ENCODE measurements around the gene DPYSL4. TPM values are rescaled to one million over a fixed set of nuclear protein-coding genes. Genes with fewer than 3 reads are reported as not detected.

The DPYSL4 gene
- total RNA-seq, 2 experiments from 2014 or later, result 1.2 to 1.6 TPM

DNA sequence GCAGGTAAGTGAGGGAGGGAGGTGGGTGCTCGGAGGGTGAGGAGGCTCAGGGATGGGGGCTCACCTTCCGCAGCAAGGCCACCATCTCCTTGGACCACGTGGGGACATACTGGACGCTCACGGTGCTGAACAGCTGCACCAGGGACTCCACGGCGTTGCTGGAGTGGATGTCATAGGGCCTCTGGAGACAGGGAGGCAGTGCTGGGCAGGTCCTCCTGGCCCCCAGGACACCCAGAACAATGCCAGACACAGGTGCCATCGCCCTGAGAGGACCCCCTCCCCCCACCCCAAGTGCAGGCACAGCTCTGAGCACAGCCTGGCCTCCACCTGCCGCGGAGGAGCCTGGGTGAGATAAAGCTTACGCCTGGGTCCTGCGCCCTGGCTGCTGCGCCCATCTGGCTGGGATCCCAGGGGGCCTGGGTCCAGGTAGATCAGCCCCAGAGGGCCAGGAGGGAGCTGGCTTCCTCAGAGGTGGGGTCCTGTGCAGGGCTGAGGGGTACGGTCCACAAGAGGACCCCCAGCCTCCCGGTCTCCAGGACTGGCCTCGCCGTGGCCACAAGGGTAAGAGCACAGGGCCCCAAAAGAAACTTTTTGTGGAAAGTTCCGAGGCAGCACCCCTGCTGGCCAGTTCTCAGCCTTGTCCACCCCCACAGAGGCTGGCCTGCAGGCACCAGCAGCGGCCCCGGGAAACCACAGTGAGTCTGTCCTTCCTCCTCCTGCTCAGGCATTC lies 37.8 kb downstream of the DPYSL4 start:
- CTCF ChIA-PET, result interaction anchor here (1.0 to 1.9 kb wide), 4 partner anchors 10 to 228 kb away, joined by 3 to 5 read pairs (median 3); no protein-coding TSS in a partner anchor
- no peak overlapping the region for H3K4me3 Mint-ChIP-seq
- H3K9me3 Mint-ChIP-seq, result no peaks in the 10 kb centered on the region
- no peak overlapping the region for H3K27ac Mint-ChIP-seq
- peaks cover 13% of the 10 kb centered on the region for H3K4me1 Mint-ChIP-seq
- POLR2A ChIA-PET, result no interaction called here
- H3K36me3 Mint-ChIP-seq (ENCODE audit: low read depth), result no peaks in the 10 kb centered on the region
- no peak for DNase-seq
- H3K27me3 Mint-ChIP-seq, result no peaks in the 10 kb centered on the region

- Mint-ChIP-seq H3K4me1 (peaks cover 21% of the 10 kb centered on the region), H3K36me3 (ENCODE audit: low read depth) (peaks cover 3% of the 10 kb centered on the region), H3K4me3 (no peak overlapping the region), H3K9me3 (no peaks in the 10 kb centered on the region), H3K27ac (no peak overlapping the region), H3K27me3 (no peaks in the 10 kb centered on the region)
- ChIA-PET POLR2A (no interaction called here), CTCF (interaction anchor here (1.0 kb wide), 2 partner anchors 67 to 227 kb away, joined by 3 read pairs; no protein-coding TSS in a partner anchor)
- no peak for DNase-seq
Observed at GRCh38 chr10:132225073-132225848, 38.5 kb downstream of the DPYSL4 start.

- Mint-ChIP-seq H3K27ac (no peak overlapping the region), H3K27me3 (no peaks in the 10 kb centered on the region), H3K36me3 (ENCODE audit: low read depth) (peaks cover 3% of the 10 kb centered on the region), H3K4me1 (peaks cover 24% of the 10 kb centered on the region), H3K9me3 (no peaks in the 10 kb centered on the region), H3K4me3 (no peak overlapping the region)
- POLR2A ChIA-PET, result no interaction called here
- CTCF ChIA-PET, result interaction anchor here (1.0 kb wide), 2 partner anchors 189 to 227 kb away, joined by 3 read pairs; no protein-coding TSS in a partner anchor
- DNase-seq, result no peak
Observed at GRCh38 chr10:132225849-132226205, 39.1 kb downstream of the DPYSL4 start.

GRCh38 chr10:132226586-132227405 lies 40.0 kb downstream of the DPYSL4 start:
- Mint-ChIP-seq H3K4me3 (no peak overlapping the region), H3K36me3 (ENCODE audit: low read depth) (peaks cover 3% of the 10 kb centered on the region), H3K27ac (no peak overlapping the region), H3K27me3 (no peaks in the 10 kb centered on the region), H3K4me1 (peaks cover 34% of the 10 kb centered on the region), H3K9me3 (no peaks in the 10 kb centered on the region)
- ChIA-PET POLR2A (no interaction called here), CTCF (interaction anchor here (1.0 kb wide), 1 partner anchor 188 kb away, joined by 3 read pairs; no protein-coding TSS in a partner anchor)
- DNase-seq, result no peak

GRCh38 chr10:132227851-132228390 lies 41.2 kb downstream of the DPYSL4 start:
- H3K4me1 Mint-ChIP-seq, result peaks cover 45% of the 10 kb centered on the region
- no peak overlapping the region for H3K4me3 Mint-ChIP-seq
- ChIA-PET POLR2A (no interaction called here), CTCF (no interaction called here)
- H3K27me3 Mint-ChIP-seq, result no peaks in the 10 kb centered on the region
- H3K9me3 Mint-ChIP-seq, result no peaks in the 10 kb centered on the region
- peaks cover 3% of the 10 kb centered on the region for H3K36me3 Mint-ChIP-seq (ENCODE audit: low read depth)
- H3K27ac Mint-ChIP-seq, result no peak overlapping the region
- no peak for DNase-seq

GRCh38 chr10:132228616-132229015 lies 41.9 kb downstream of the DPYSL4 start:
- POLR2A ChIA-PET, result no interaction called here
- H3K27me3 Mint-ChIP-seq, result no peaks in the 10 kb centered on the region
- DNase-seq, result no peak
- H3K36me3 Mint-ChIP-seq (ENCODE audit: low read depth), result peaks cover 3% of the 10 kb centered on the region
- CTCF ChIA-PET, result interaction anchor here (0.6 to 1.4 kb wide), 3 partner anchors 44 to 1163 kb away, joined by 3 read pairs; no protein-coding TSS in a partner anchor
- H3K4me1 Mint-ChIP-seq, result peaks cover 47% of the 10 kb centered on the region
- H3K27ac Mint-ChIP-seq, result peak overlapping the region; percentile 98
- H3K4me3 Mint-ChIP-seq, result no peak overlapping the region
- no peaks in the 10 kb centered on the region for H3K9me3 Mint-ChIP-seq

DNA sequence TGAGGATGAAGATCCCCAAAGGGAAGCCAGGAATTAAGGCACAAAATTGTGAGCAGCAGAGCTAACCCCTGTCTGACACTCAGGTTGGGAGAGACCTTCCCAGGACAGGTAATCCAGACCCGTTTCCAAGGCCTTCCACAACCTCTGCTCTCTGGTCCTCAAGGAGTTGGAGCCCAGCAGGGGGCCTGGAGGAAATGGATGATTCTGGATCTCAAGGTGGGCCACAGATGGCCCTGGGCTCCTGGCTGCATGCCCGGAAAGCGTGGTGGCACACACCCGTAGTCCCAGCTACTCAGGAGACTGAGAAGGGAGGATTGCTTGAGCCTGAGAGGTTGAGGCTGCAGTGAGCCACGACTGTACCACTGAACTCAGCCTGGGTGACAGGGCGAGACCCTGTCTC lies 42.3 kb downstream of the DPYSL4 start:
- H3K36me3 Mint-ChIP-seq (ENCODE audit: low read depth), result peaks cover 3% of the 10 kb centered on the region
- peaks cover 46% of the 10 kb centered on the region for H3K4me1 Mint-ChIP-seq
- POLR2A ChIA-PET, result no interaction called here
- no peak overlapping the region for H3K4me3 Mint-ChIP-seq
- H3K27me3 Mint-ChIP-seq, result no peaks in the 10 kb centered on the region
- no peaks in the 10 kb centered on the region for H3K9me3 Mint-ChIP-seq
- H3K27ac Mint-ChIP-seq, result peak overlapping the region; percentile 98
- CTCF ChIA-PET, result interaction anchor here (0.6 to 1.4 kb wide), 3 partner anchors 44 to 1162 kb away, joined by 3 read pairs; no protein-coding TSS in a partner anchor
- DNase-seq, result no peak

GRCh38 chr10:132229834-132230556 lies 43.2 kb downstream of the DPYSL4 start:
- ChIA-PET CTCF (interaction anchor here (1.4 kb wide), 1 partner anchor 218 kb away, joined by 3 read pairs; no protein-coding TSS in a partner anchor), POLR2A (no interaction called here)
- no peaks in the 10 kb centered on the region for H3K27me3 Mint-ChIP-seq
- H3K36me3 Mint-ChIP-seq (ENCODE audit: low read depth), result peaks cover 3% of the 10 kb centered on the region
- peak overlapping the region; percentile 69 for H3K4me3 Mint-ChIP-seq
- H3K9me3 Mint-ChIP-seq, result no peaks in the 10 kb centered on the region
- DNase-seq, result peak; percentile 56
- H3K4me1 Mint-ChIP-seq, result peaks cover 46% of the 10 kb centered on the region
- peak overlapping the region; percentile 98 for H3K27ac Mint-ChIP-seq

DNA sequence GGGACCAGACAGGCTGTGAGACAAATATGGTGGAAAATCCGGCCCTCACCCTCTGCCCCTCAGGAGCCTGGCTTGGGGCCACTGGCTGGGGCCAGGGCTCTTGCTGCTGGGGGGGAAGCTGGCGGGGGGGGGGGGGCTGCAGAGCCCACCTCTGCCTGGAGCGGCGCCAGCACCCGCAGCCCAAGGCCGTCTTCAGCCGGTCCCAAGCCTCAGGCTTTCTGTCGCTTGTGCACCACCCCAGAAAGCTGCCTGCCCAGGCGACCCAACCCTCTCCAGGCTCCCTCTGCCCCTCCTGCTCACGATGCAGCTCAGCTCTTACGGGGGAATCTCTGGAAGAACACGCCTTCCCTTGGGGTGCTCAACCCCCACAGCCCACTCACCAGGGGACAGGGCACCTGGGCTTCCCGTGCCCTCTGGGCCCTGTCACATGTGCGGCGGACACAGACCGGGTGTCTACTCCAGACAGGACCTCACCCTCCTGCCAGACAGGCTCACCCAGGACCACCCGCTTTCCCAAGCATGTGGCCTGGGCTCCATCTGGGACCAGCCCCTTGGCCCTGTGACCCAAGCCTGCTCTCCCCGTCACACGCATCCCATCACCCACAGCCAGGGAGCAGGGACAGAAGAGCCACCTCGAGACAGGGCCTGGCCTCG lies 43.9 kb downstream of the DPYSL4 start:
- no peak overlapping the region for H3K4me3 Mint-ChIP-seq
- no peaks in the 10 kb centered on the region for H3K9me3 Mint-ChIP-seq
- peak overlapping the region; percentile 98 for H3K27ac Mint-ChIP-seq

DNA sequence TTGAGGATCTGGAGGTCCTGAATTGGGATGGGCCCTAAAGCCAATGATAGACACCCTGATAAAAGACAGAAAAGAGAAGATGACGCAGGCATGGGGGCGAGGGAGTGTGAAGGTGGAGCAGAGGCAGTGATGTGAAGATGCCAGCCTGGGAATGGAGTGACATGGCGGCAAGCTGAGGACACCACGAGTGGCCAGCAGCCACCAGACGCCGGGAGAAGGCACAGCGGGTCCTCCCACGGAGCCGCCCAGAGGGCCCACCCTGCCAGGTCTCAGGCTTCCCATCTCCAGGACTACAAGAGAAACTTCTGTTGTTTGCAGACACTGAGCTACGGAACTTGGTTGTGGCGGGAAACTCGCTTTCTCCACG lies 44.9 kb downstream of the DPYSL4 start:
- no peaks in the 10 kb centered on the region for H3K9me3 Mint-ChIP-seq
- H3K36me3 Mint-ChIP-seq (ENCODE audit: low read depth), result peaks cover 3% of the 10 kb centered on the region
- peaks cover 46% of the 10 kb centered on the region for H3K4me1 Mint-ChIP-seq
- no peak for DNase-seq
- peak overlapping the region; percentile 92 for H3K27ac Mint-ChIP-seq
- CTCF ChIA-PET, result no interaction called here
- POLR2A ChIA-PET, result no interaction called here
- H3K27me3 Mint-ChIP-seq, result no peaks in the 10 kb centered on the region
- H3K4me3 Mint-ChIP-seq, result no peak overlapping the region

More for the DNA sequence above, 43.9 kb downstream of the DPYSL4 start:
- CTCF ChIA-PET, result interaction anchor here (0.6 kb wide), 1 partner anchor 99 kb away, joined by 3 read pairs; no protein-coding TSS in a partner anchor
- DNase-seq, result no peak
- H3K4me1 Mint-ChIP-seq, result peaks cover 46% of the 10 kb centered on the region
- peaks cover 3% of the 10 kb centered on the region for H3K36me3 Mint-ChIP-seq (ENCODE audit: low read depth)
- POLR2A ChIA-PET, result no interaction called here
- no peaks in the 10 kb centered on the region for H3K27me3 Mint-ChIP-seq

DNA sequence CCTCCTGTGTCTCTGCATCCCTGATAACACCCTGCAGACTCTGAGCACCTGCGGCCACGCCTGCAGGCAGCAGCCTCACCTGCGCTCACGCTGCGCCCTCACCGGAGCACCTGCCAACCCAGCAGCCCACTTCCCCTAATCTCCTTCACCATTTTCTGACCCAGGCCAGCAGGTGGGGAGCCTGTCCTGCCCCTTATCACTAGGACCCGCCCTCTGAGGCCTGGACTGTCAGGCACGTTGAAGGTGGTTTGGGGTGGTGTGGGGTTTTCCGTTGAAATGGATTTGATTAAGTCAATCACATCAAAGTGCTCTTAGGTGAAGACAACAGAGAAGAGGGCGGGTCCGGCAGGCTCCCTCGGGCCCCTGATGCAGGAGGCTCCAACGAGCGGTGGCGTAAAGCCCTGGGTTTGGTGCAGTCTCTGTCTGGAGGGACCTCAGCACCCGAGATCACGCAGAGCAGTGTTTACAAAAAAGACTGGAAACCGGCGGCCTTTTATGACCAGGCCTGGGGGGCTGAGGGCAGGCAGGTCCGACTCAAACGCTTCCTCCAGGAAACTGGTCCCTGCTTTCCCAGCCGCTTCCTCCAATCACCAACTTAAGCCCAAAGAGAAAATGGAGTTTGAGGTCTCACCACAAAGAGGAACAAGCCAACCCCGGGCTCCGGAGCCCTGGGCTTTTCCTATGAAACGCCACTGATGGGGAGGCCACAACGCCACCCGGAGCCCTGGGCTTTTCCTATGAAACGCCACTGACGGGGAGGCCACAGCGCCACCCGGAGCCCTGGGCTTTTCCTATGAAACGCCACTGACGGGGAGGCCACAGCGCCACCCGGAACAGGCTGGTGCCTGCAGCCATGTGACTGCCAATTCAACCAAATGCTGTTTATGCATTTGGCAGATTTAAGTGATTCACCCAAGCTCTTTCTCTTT lies 45.5 kb downstream of the DPYSL4 start:
- POLR2A ChIA-PET, result no interaction called here
- Mint-ChIP-seq H3K27ac (peak overlapping the region; percentile 92), H3K36me3 (ENCODE audit: low read depth) (peaks cover 3% of the 10 kb centered on the region), H3K4me3 (peak overlapping the region; percentile 56), H3K9me3 (no peaks in the 10 kb centered on the region), H3K4me1 (peaks cover 45% of the 10 kb centered on the region), H3K27me3 (no peaks in the 10 kb centered on the region)
- DNase-seq, result peak; percentile 34
- CTCF ChIA-PET, result no interaction called here

Measured in activated CD4-positive, alpha-beta T cell treated with anti-CD3 and anti-CD28 coated beads, Interleukin-2, amount 10 ng/mL, durations not matched to agents 7 days and 5 days (primary cell).